ENCODE data around the gene VPS26B. TPM values are rescaled to one million over a fixed set of nuclear protein-coding genes. Genes with fewer than 3 reads are reported as not detected.

Gene VPS26B
- total and polyA plus RNA-seq, 9 donors: 19.4 to 46.5 (median 36.3) TPM

DNA sequence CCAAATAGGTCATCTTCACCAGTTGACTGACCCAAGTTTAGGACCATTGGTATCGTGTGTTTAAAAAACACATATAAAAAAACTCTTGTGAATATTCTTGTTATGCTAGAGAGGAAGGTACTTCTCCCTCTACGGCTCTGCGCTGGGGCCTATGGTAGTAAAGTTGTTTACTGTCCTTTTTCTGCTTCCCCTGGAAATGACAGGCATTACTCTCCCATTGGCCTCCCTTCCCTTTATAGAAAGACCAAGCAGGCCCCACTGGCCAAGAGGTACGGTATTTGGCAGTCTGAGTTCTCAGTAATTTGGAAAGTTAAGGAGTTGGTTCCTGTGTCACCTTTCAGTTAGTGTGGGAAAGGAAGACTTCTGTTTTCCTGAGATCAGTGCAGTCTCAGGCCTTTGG, 22.2 kb downstream of the VPS26B start:
- Histone ChIP-seq H3K9me3 (no peaks in the 10 kb centered on the region), H3K27ac (no peak overlapping the region), H3K27me3 (no peaks in the 10 kb centered on the region), H3K36me3 (no peaks in the 10 kb centered on the region), H3K4me1 (ENCODE audit: insufficient read depth) (no peaks in the 10 kb centered on the region), H3K4me3 (no peak overlapping the region)
- TF ChIP-seq EP300 (IDR thresholded peaks at IDR 0.05): no peak
- no peak for TF ChIP-seq POLR2A (IDR thresholded peaks at IDR 0.05)
- TF ChIP-seq, protein P1, sequence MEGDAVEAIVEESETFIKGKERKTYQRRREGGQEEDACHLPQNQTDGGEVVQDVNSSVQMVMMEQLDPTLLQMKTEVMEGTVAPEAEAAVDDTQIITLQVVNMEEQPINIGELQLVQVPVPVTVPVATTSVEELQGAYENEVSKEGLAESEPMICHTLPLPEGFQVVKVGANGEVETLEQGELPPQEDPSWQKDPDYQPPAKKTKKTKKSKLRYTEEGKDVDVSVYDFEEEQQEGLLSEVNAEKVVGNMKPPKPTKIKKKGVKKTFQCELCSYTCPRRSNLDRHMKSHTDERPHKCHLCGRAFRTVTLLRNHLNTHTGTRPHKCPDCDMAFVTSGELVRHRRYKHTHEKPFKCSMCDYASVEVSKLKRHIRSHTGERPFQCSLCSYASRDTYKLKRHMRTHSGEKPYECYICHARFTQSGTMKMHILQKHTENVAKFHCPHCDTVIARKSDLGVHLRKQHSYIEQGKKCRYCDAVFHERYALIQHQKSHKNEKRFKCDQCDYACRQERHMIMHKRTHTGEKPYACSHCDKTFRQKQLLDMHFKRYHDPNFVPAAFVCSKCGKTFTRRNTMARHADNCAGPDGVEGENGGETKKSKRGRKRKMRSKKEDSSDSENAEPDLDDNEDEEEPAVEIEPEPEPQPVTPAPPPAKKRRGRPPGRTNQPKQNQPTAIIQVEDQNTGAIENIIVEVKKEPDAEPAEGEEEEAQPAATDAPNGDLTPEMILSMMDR (IDR thresholded peaks at IDR 0.05): no peak
- intact Hi-C loops (cut with DNase I): no loop called here
- no peak for DNase-seq
- 70 to 80% (median 78%) methylated on average over 4 of the region's 4 CpGs for WGBS, 3 donors

DNA sequence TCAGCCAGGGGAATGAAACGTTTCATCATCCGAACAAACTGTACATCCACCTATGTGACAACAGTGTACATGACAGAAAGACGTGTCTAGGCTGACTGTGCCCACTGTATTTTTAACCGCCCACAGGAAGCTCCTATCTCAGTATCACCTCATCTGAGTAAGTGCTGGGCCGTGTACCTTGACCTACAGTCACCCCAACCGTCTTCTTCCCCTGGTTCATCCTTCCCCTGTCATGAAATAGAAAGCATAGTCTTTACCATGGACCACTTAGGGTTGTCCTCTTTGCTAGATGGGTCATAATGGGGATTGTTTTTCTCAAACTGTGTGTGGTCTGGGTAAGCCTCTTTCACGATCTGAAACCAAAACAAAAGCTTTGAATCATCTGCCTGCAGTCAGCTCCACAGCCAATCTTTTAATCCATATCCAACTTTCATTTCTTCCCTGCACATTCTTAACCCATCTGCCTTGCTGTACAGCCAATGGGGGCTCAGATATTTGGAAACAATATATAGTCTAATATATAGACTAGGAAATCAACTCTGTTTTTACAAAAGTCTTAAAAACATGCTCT, 24.5 kb downstream of the VPS26B start:
- TF ChIP-seq, protein P1 (IDR thresholded peaks at IDR 0.05): no peak
- no peak for TF ChIP-seq EP300 (IDR thresholded peaks at IDR 0.05)
- TF ChIP-seq POLR2A (IDR thresholded peaks at IDR 0.05): no peak
- peaks cover 3% of the 10 kb centered on the region for H3K4me1 ChIP-seq (ENCODE audit: insufficient read depth)
- H3K27me3 ChIP-seq: no peaks in the 10 kb centered on the region
- WGBS, 3 donors: 34 to 44% (median 41%) methylated on average over 7 of the region's 7 CpGs
- H3K9me3 ChIP-seq: no peaks in the 10 kb centered on the region
- intact Hi-C loops (cut with DNase I): no loop called here
- no peak for DNase-seq
- no peaks in the 10 kb centered on the region for H3K36me3 ChIP-seq
- no peak overlapping the region for H3K27ac ChIP-seq
- no peak overlapping the region for H3K4me3 ChIP-seq

DNA sequence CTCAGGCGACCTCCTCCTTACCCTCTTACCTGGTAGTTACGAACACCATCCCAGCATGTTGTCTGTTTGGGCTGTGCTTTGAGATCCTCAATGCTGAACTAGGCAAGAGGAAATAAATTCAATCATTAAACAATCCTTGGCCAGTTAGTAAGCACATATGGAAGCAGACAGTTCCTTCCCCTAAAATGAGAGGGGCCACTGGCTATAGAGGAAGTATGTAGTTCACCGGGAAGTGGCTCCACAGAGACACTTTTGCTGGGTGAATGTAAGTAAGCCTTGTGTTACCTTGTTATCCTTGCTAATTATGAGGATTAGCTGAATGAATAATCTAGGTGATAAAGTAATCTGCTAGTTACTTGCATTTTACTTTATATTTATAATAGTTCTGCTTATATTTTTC, 25.8 kb downstream of the VPS26B start:
- intact Hi-C loops (cut with DNase I): no loop called here

DNA sequence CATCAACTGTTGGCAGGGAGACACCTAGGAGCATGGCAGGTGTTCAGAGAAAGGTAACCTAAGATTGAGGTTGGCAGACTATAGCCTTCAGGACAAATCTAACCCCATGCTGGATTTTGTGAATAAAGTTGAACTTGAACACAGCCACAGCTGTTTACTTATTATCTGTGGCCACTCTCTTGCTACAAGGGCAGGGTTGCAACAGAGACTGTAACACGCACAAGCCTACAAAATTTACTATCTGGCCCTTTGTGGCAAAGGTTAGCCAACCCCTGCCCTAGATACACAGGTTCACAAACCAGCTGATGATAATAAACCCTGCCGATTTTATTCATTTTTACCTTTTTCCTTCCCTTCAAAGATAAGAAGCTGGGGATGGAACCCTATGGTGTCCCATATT, 26.2 kb downstream of the VPS26B start:
- Histone ChIP-seq H3K27ac (no peak overlapping the region), H3K9me3 (no peaks in the 10 kb centered on the region), H3K36me3 (no peaks in the 10 kb centered on the region), H3K4me3 (no peak overlapping the region), H3K4me1 (ENCODE audit: insufficient read depth) (peaks cover 4% of the 10 kb centered on the region), H3K27me3 (no peaks in the 10 kb centered on the region)
- intact Hi-C loops (cut with DNase I): no loop called here
- TF ChIP-seq EP300 (IDR thresholded peaks at IDR 0.05) (no peak), POLR2A (IDR thresholded peaks at IDR 0.05) (no peak)
- TF ChIP-seq, protein P1 (IDR thresholded peaks at IDR 0.05): no peak
- WGBS, 3 donors: 85 to 90% (median 86%) methylated on average over 2 of the region's 2 CpGs
- no peak for DNase-seq

More for the DNA sequence above, 25.8 kb downstream of the VPS26B start:
- Histone ChIP-seq H3K4me1 (ENCODE audit: insufficient read depth) (peaks cover 4% of the 10 kb centered on the region), H3K27ac (no peak overlapping the region), H3K9me3 (no peaks in the 10 kb centered on the region), H3K4me3 (no peak overlapping the region), H3K36me3 (no peaks in the 10 kb centered on the region), H3K27me3 (no peaks in the 10 kb centered on the region)
- TF ChIP-seq POLR2A (IDR thresholded peaks at IDR 0.05): no peak
- TF ChIP-seq, protein P1 (IDR thresholded peaks at IDR 0.05): no peak
- TF ChIP-seq EP300 (IDR thresholded peaks at IDR 0.05): no peak
- WGBS, 3 donors: 89 to 94% (median 92%) methylated on average over 3 of the region's 3 CpGs
- DNase-seq: no peak
